ENCODE measurements around the gene FOXC1. TPM values are rescaled to one million over a fixed set of nuclear protein-coding genes. Genes with fewer than 3 reads are reported as not detected.
A peak's percentile ranks its signal among the peaks of the same experiment; 100 is the strongest.

The FOXC1 gene
- total and polyA plus RNA-seq, 7 donors = 0.90 to 2.7 (median 1.5) TPM

GRCh38 chr6:1621070-1621701 lies 11.5 kb downstream of the FOXC1 start:
- no peak overlapping the region for H3K4me3 ChIP-seq
- peaks cover 0 to 87% (median 28%) of the 10 kb centered on the region in 3 donors for H3K27me3 ChIP-seq (ENCODE audit: insufficient read depth in 3 of 3, low read length in 2 of 3)
- no peak overlapping the region for H3K27ac ChIP-seq
- intact Hi-C loops (cut with DNase I) = loop anchor here in 1 of 2 donors (5.0 kb wide), 1 partner anchor 66 kb away; no protein-coding TSS in a partner anchor
- TF ChIP-seq CTCF (IDR thresholded peaks at IDR 0.05) = no peak
- DNase-seq (peak in 1 of 2 donors; percentile 46), ATAC-seq (no peak)
- H3K4me1 ChIP-seq = peaks cover 8% of the 10 kb centered on the region
- H3K36me3 ChIP-seq (ENCODE audit: insufficient read depth in 1 of 2, low read depth in 1 of 2) = no peaks in the 10 kb centered on the region
- H3K9me3 ChIP-seq = no peaks in the 10 kb centered on the region
- 96 to 97% (median 97%) methylated on average over 29 to 30 of the region's 30 CpGs for WGBS, 3 donors

- no peak overlapping the region for H3K27ac ChIP-seq
- TF ChIP-seq CTCF (IDR thresholded peaks at IDR 0.05) = no peak
- peak in 1 of 2 donors; percentile 46 for DNase-seq
- 82 to 91% (median 88%) methylated on average over 14 to 15 of the region's 15 CpGs for WGBS, 3 donors
- H3K4me1 ChIP-seq = peaks cover 8% of the 10 kb centered on the region
- ATAC-seq = no peak
- intact Hi-C loops (cut with DNase I) = loop anchor here in 1 of 2 donors (5.0 kb wide), 1 partner anchor 65 kb away; no protein-coding TSS in a partner anchor
- H3K27me3 ChIP-seq (ENCODE audit: insufficient read depth in 3 of 3, low read length in 2 of 3) = peaks cover 0 to 93% (median 31%) of the 10 kb centered on the region in 3 donors
- H3K36me3 ChIP-seq (ENCODE audit: insufficient read depth in 1 of 2, low read depth in 1 of 2) = no peaks in the 10 kb centered on the region
- H3K4me3 ChIP-seq = no peak overlapping the region
- no peaks in the 10 kb centered on the region for H3K9me3 ChIP-seq
These were observed 12.6 kb downstream of the FOXC1 start for GRCh38 chr6:1622220-1622850.

- Histone ChIP-seq H3K27ac (no peak overlapping the region), H3K9me3 (no peaks in the 10 kb centered on the region), H3K4me1 (peaks cover 8% of the 10 kb centered on the region), H3K4me3 (peak overlapping the region; percentile 78), H3K27me3 (ENCODE audit: insufficient read depth in 3 of 3, low read length in 2 of 3) (peaks cover 0 to 95% (median 32%) of the 10 kb centered on the region in 3 donors), H3K36me3 (ENCODE audit: insufficient read depth in 1 of 2, low read depth in 1 of 2) (no peaks in the 10 kb centered on the region)
- TF ChIP-seq CTCF (IDR thresholded peaks at IDR 0.05) = no peak
- 91 to 97% (median 93%) methylated on average over 8 of the region's 8 CpGs for WGBS, 3 donors
- DNase-seq = peak in 1 of 2 donors; percentile 34
- intact Hi-C loops (cut with DNase I) = loop anchor here in 1 of 2 donors (5.0 kb wide), 1 partner anchor 64 kb away; no protein-coding TSS in a partner anchor
- ATAC-seq = no peak
These were observed 13.4 kb downstream of the FOXC1 start for GRCh38 chr6:1622851-1623768.

GRCh38 chr6:1623769-1624057 lies 14.0 kb downstream of the FOXC1 start:
- H3K27me3 ChIP-seq (ENCODE audit: insufficient read depth in 3 of 3, low read length in 2 of 3) = peaks cover 0 to 95% (median 32%) of the 10 kb centered on the region in 3 donors
- H3K27ac ChIP-seq = no peak overlapping the region
- 81 to 91% (median 87%) methylated on average over 12 of the region's 12 CpGs for WGBS, 3 donors
- H3K4me1 ChIP-seq = peaks cover 8% of the 10 kb centered on the region
- H3K36me3 ChIP-seq (ENCODE audit: insufficient read depth in 1 of 2, low read depth in 1 of 2) = no peaks in the 10 kb centered on the region
- H3K9me3 ChIP-seq = no peaks in the 10 kb centered on the region
- peak overlapping the region; percentile 78 for H3K4me3 ChIP-seq
- no peak for TF ChIP-seq CTCF (IDR thresholded peaks at IDR 0.05)
- DNase-seq (no peak), ATAC-seq (no peak)
- intact Hi-C loops (cut with DNase I) = loop anchor here in 1 of 2 donors (5.0 kb wide), 1 partner anchor 64 kb away; no protein-coding TSS in a partner anchor

All from psoas muscle (tissue), 8 donors.